Gastrocnemius medialis (tissue), 4 donors: ENCODE results near the gene TDRD3. TPM values are rescaled to one million over a fixed set of nuclear protein-coding genes. Genes with fewer than 3 reads are reported as not detected.

Experiments
- ATAC-seq, 2 donors: fragments of 150-250 bp; one replicate each; pipeline ENCODE4 v1.9.1; 2016
- DNase-seq, 2 donors: peaks; one replicate each; pipeline ENCODE4 v3.0.0-alpha.2; 2019
- H3K27ac ChIP-seq, 4 donors: fragments of 200-600 bp; sonication (generic); 1 replicate in 1 of 4; 2 replicates in 3 of 4; pipeline ENCODE4 v1.5.1; 2016 to 2018; ENCODE audit warnings: mild to moderate bottlenecking in 2 of 4, moderate library complexity in 1 of 4
- H3K27me3 ChIP-seq, 3 donors: fragments of 200-600 bp; sonication (generic) in 2 of 3; 1 replicate in 1 of 3; 2 replicates in 2 of 3; pipeline versions ENCODE4 v1.5.1 to v1.6.0; 2016 to 2019; ENCODE audit warnings: mild to moderate bottlenecking in 1 of 3, moderate library complexity in 1 of 3
- H3K36me3 ChIP-seq, 2 donors: fragments of 200-600 bp; sonication (generic) in 1 of 2; one replicate each; pipeline ENCODE4 v1.5.1; 2017 to 2018
- H3K4me1 ChIP-seq, 2 donors: fragments of 200-600 bp; sonication (generic) in 1 of 2; one replicate each; pipeline ENCODE4 v1.5.1; 2016 to 2017; ENCODE audit warnings: mild to moderate bottlenecking in 2 of 2
- H3K4me3 ChIP-seq, 4 donors: fragments of 200-600 bp; sonication (generic) in 3 of 4; 1 replicate in 1 of 4; 2 replicates in 3 of 4; pipeline ENCODE4 v1.5.1; 2016 to 2019; ENCODE audit warnings: mild to moderate bottlenecking in 2 of 4
- H3K9me3 ChIP-seq, 3 donors: fragments of 200-600 bp; sonication (generic) in 2 of 3; 1 replicate in 1 of 3; 2 replicates in 2 of 3; pipeline ENCODE4 v1.5.1; 2016 to 2019
- POLR2A ChIP-seq, 2 donors: fragments of 450-650 bp; IDR thresholded peaks; one replicate each; pipeline ENCODE4 v1.6.1; 2017; ENCODE audit warnings: antibody characterized with exemption in 2 of 2, mild to moderate bottlenecking in 2 of 2, moderate library complexity in 2 of 2
- in situ Hi-C, 4 donors: fragments of 200-750 bp; cut with MboI; loops; one replicate each; pipeline versions ENCODE4 v1.15.0 to v1.8.0; 2017; ENCODE audit warnings: low sequenced_read_pairs in 4 of 4
- intact Hi-C: fragments of 100-400 bp; cut with DNase I; formaldehyde crosslinking; loops from one replicate; pipeline ENCODE4 v1.15.1; 2023; ENCODE audit warnings: low total_unique reads
- total RNA-seq, 4 donors: library from RNA; depleted of rRNA; stranded (reverse); fragments of >200 nt; gene quantifications; one replicate each; pipeline versions ENCODE4 v1.1.0 to v1.2.3, GENCODE V29; 2016
- TF ChIP-seq, protein P1 (sequence below), 5 experiments: fragments of 450-650 bp in 3 of 5; fragments of 200-600 bp in 2 of 5; sonication (generic) in 2 of 5; IDR thresholded peaks in 4 of 5; conservative IDR thresholded peaks in 1 of 5; 1 replicate in 4 of 5; 2 replicates in 1 of 5; pipeline ENCODE4 v1.5.1; 2016 to 2019; ENCODE audit warnings: antibody characterized with exemption in 5 of 5, mild to moderate bottlenecking in 3 of 5, moderate library complexity in 3 of 5

Gene TDRD3
- total RNA-seq, 4 donors from 2014 or later = 13.1 to 37.8 (median 17.7) TPM

DNA sequence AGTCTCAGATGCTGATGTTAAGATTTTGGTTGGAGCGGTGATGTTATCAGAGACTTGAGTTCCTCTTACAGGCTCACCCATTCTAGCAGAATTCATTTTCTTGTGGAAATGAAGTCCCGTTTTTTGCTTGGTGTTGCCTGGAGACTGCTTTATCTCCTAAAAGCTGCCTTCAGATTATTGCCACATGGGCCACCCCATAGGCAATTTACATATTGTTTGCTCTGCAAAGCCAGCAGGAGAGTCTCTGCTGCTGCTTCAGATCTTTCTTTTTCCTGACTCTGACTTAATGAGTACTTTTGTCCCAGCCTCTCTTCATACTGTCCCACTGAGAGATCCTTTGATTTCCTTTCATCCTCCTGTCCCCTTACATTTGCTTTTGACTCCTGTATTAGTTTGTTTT is 114.6 kb downstream of the TDRD3 start:
- TF ChIP-seq, protein P1, sequence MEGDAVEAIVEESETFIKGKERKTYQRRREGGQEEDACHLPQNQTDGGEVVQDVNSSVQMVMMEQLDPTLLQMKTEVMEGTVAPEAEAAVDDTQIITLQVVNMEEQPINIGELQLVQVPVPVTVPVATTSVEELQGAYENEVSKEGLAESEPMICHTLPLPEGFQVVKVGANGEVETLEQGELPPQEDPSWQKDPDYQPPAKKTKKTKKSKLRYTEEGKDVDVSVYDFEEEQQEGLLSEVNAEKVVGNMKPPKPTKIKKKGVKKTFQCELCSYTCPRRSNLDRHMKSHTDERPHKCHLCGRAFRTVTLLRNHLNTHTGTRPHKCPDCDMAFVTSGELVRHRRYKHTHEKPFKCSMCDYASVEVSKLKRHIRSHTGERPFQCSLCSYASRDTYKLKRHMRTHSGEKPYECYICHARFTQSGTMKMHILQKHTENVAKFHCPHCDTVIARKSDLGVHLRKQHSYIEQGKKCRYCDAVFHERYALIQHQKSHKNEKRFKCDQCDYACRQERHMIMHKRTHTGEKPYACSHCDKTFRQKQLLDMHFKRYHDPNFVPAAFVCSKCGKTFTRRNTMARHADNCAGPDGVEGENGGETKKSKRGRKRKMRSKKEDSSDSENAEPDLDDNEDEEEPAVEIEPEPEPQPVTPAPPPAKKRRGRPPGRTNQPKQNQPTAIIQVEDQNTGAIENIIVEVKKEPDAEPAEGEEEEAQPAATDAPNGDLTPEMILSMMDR (IDR thresholded peaks at IDR 0.05 in 4 of 5, conservative IDR thresholded peaks at IDR 0.05 in 1 of 5) = no peak
- no peak for TF ChIP-seq POLR2A (IDR thresholded peaks at IDR 0.05)
- Histone ChIP-seq H3K4me1 (no peaks in the 10 kb centered on the region), H3K4me3 (no peak overlapping the region), H3K27ac (no peak overlapping the region), H3K36me3 (peaks cover 0 to 24% of the 10 kb centered on the region in 2 donors), H3K9me3 (no peaks in the 10 kb centered on the region), H3K27me3 (no peaks in the 10 kb centered on the region)
- no peak for DNase-seq
- intact Hi-C loops (no loop called here), in situ Hi-C loops (no loop called here)
- no peak for ATAC-seq

DNA sequence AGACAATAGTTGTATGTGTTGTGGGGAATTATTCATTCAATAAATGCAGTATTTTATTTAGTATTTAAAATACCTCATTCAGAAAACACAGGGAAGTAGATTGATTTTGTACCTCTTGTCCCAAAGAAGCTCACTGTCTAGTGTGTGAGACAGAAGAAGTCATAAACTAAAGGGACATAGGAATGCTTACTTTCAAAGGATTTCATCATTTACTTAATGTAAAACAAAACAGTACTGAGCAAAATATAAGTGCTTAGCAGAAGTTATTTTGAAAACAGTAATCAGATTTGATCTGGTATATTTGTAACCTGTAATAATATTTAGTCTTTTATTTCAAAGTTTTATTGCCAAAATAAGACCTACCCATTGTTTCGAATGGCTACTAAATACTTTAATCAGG is 117.9 kb downstream of the TDRD3 start:
- intact Hi-C loops = no loop called here
- Histone ChIP-seq H3K4me1 (no peaks in the 10 kb centered on the region), H3K27me3 (no peaks in the 10 kb centered on the region), H3K36me3 (peaks cover 0 to 24% of the 10 kb centered on the region in 2 donors), H3K9me3 (no peaks in the 10 kb centered on the region), H3K27ac (no peak overlapping the region), H3K4me3 (no peak overlapping the region)
- in situ Hi-C loops = no loop called here
- TF ChIP-seq POLR2A (IDR thresholded peaks at IDR 0.05) = no peak
- TF ChIP-seq, protein P1 (IDR thresholded peaks at IDR 0.05 in 4 of 5, conservative IDR thresholded peaks at IDR 0.05 in 1 of 5) = no peak
- DNase-seq (no peak), ATAC-seq (no peak)

DNA sequence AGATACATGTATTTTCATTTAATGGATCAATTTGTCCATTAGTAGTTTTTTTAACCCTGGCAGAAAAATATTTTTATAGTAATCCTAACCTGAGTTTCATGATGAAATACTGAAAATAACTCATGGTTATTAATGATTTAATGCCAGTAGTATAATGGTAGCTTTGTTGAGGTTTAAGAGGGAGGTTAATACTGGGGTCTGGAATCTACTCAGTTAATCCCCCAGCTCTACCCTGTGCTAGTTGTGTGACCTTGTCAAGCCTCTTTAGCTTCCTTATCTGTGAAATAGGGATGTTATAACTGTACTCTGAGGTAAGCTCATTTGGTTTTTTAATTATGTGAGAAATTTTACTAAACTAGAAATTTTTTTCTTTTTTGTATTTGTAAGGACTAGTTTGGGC is 122.5 kb downstream of the TDRD3 start:
- in situ Hi-C loops = no loop called here
- H3K36me3 ChIP-seq = no peaks in the 10 kb centered on the region
- intact Hi-C loops = no loop called here

DNA sequence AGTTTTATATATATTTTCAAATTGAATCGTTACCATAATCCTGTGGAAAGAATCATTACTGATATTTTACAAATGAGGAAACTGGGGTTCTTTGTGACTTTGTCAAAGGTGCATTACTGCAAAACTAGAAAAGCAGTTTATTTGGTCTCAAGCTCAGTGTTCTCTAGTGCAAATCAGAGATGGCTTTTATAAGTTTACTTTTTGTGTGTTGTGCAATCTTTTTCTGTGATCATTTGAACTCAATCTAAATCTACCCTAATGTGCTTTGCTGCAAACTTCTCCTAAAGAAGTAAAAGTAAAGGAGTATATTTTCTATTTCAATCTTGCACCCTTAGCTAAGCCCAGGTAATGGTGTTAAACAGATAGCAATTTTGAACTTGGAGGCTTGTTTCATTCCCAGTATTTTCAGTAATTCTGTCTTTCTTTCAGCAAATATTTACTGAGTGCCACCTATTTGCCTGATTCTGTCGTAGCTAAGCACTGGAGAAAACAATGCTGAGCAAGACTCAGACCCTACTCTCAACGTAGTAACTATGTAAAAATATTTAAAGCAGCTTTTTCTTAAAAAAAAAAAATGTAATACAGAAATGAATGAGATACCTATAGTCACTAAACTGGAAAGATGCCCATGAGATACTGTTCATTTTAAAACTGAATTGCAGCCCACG is 124.0 kb downstream of the TDRD3 start:
- no peaks in the 10 kb centered on the region for H3K36me3 ChIP-seq
- H3K9me3 ChIP-seq = no peaks in the 10 kb centered on the region
- H3K4me1 ChIP-seq = no peaks in the 10 kb centered on the region
- ATAC-seq (no peak), DNase-seq (no peak)
- no peak overlapping the region for H3K27ac ChIP-seq
- H3K4me3 ChIP-seq = no peak overlapping the region
- in situ Hi-C loops (no loop called here), intact Hi-C loops (no loop called here)
- no peak for TF ChIP-seq POLR2A (IDR thresholded peaks at IDR 0.05)
- TF ChIP-seq, protein P1 (IDR thresholded peaks at IDR 0.05 in 4 of 5, conservative IDR thresholded peaks at IDR 0.05 in 1 of 5) = no peak
- H3K27me3 ChIP-seq = no peaks in the 10 kb centered on the region

More for the DNA sequence above, 122.5 kb downstream of the TDRD3 start:
- Histone ChIP-seq H3K4me3 (no peak overlapping the region), H3K4me1 (no peaks in the 10 kb centered on the region), H3K9me3 (no peaks in the 10 kb centered on the region), H3K27ac (no peak overlapping the region), H3K27me3 (no peaks in the 10 kb centered on the region)
- DNase-seq (no peak), ATAC-seq (no peak)
- no peak for TF ChIP-seq POLR2A (IDR thresholded peaks at IDR 0.05)
- TF ChIP-seq, protein P1 (IDR thresholded peaks at IDR 0.05 in 4 of 5, conservative IDR thresholded peaks at IDR 0.05 in 1 of 5) = no peak

DNA sequence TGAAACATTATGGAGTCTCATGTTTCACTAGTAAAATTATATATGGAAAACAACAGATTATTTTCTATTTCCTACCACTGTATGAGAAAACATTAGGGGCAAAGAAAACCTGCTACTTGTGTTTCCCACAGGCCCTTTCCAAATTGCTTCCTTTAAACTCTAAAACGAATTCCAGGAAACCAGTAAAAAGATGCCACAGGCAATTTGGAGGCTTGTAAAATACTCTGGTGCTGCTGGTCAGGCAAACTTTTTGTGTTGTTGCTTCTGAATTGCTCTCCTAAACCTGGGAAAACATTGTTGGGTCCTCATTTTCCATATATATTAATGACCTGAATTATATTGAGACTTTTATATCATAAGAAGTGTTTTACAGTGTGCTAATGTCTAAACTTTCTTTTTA is 141.5 kb downstream of the TDRD3 start:
- no peaks in the 10 kb centered on the region for H3K36me3 ChIP-seq
- H3K27me3 ChIP-seq = no peaks in the 10 kb centered on the region
- intact Hi-C loops (no loop called here), in situ Hi-C loops (no loop called here)
- no peak for ATAC-seq
- no peak for DNase-seq
- H3K4me3 ChIP-seq = no peak overlapping the region
- no peak overlapping the region for H3K27ac ChIP-seq
- no peaks in the 10 kb centered on the region for H3K4me1 ChIP-seq
- no peaks in the 10 kb centered on the region for H3K9me3 ChIP-seq
- TF ChIP-seq, protein P1 (IDR thresholded peaks at IDR 0.05 in 4 of 5, conservative IDR thresholded peaks at IDR 0.05 in 1 of 5) = no peak
- no peak for TF ChIP-seq POLR2A (IDR thresholded peaks at IDR 0.05)
